H1 (cell line): ENCODE results near the gene GOLGA8J. TPM values are rescaled to one million over a fixed set of nuclear protein-coding genes. Genes with fewer than 3 reads are reported as not detected.

ENCODE experiments used
- CTCF ChIA-PET: fragments of 300-600 bp; sonication (Branson Sonifier 250); formaldehyde crosslinking; loops from one replicate; lab custom pipeline; 2021; ENCODE audit not compliant: partially characterized antibody; lab: Charles Lee
- POLR2A ChIA-PET: fragments of 300-600 bp; sonication (Branson Sonifier 250); formaldehyde crosslinking; loops from one replicate; lab custom pipeline; 2021; ENCODE audit warnings: inconsistent platforms; ENCODE audit not compliant: partially characterized antibody; lab: Charles Lee
- DNase-seq, 2 experiments: peaks; one replicate each; pipeline versions ENCODE4 v3.0.0 to v3.0.0-alpha.2; 2010 to 2022; ENCODE audit warnings: low spot score in 2 of 2, low read depth in 1 of 2, mixed read lengths in 1 of 2
- FAIRE-seq: peaks from 2 replicates; lab custom pipeline; 2011; peaks lifted over from hg19 to GRCh38; lab: Jason Lieb, UNC
- H2AFZ ChIP-seq: 2 replicates; pipeline ENCODE4 v1.8.1; 2012; ENCODE audit warnings: low read length, inconsistent platforms
- H2AK5ac ChIP-seq: 2 replicates; pipeline ENCODE4 v1.6.1; 2013; ENCODE audit warnings: low read depth, low read length
- H2BK120ac ChIP-seq: replicated peaks from 2 replicates; pipeline ENCODE3; 2013; ENCODE audit warnings: low read depth, low read length, inconsistent platforms
- H2BK12ac ChIP-seq: 2 replicates; pipeline ENCODE4 v1.6.1; 2013; ENCODE audit warnings: low read depth, low read length
- H2BK15ac ChIP-seq: 2 replicates; pipeline ENCODE4 v1.6.1; 2013; ENCODE audit warnings: low read length
- H2BK20ac ChIP-seq: 2 replicates; pipeline ENCODE4 v1.6.1; 2013; ENCODE audit warnings: low read length
- H2BK5ac ChIP-seq: 2 replicates; pipeline ENCODE4 v1.6.1; 2013; ENCODE audit warnings: low read depth, low read length
- H3K14ac ChIP-seq: 2 replicates; pipeline ENCODE4 v1.6.1; 2013; ENCODE audit warnings: inconsistent platforms; ENCODE audit not compliant: insufficient read length
- H3K18ac ChIP-seq: 2 replicates; pipeline ENCODE4 v1.6.1; 2013; ENCODE audit warnings: low read length; ENCODE audit errors: extremely low read depth
- H3K23ac ChIP-seq: 2 replicates; pipeline ENCODE4 v1.6.1; 2013; ENCODE audit warnings: inconsistent platforms; ENCODE audit not compliant: insufficient read length
- H3K23me2 ChIP-seq: 2 replicates; pipeline ENCODE4 v1.6.1; 2013; ENCODE audit warnings: low read depth, low read length
- H3K27ac ChIP-seq: 2 replicates; pipeline ENCODE4 v1.6.1; 2011; ENCODE audit warnings: low read depth, low read length, inconsistent platforms
- H3K27me3 ChIP-seq, 4 experiments: replicated peaks in 1 of 4; 1 replicate in 1 of 4; 2 replicates in 3 of 4; pipeline versions ENCODE4 v1.6.1 to v1.8.1; 2011 to 2013; ENCODE audit warnings: low read length in 3 of 4, mild to moderate bottlenecking in 3 of 4, inconsistent platforms in 2 of 4, mixed read lengths in 2 of 4, moderate library complexity in 1 of 4; ENCODE audit not compliant: control insufficient read depth in 3 of 4, insufficient read depth in 3 of 4; ENCODE audit errors: extremely low read depth in 1 of 4
- H3K36me3 ChIP-seq, 4 experiments: 2 replicates each; pipeline versions ENCODE4 v1.6.1 to v1.8.1; 2011 to 2013; ENCODE audit warnings: mild to moderate bottlenecking in 4 of 4, low read length in 3 of 4, moderate library complexity in 2 of 4, control low read depth in 1 of 4, inconsistent platforms in 1 of 4; ENCODE audit not compliant: insufficient read depth in 4 of 4, control insufficient read depth in 2 of 4
- H3K4ac ChIP-seq: replicated peaks from 2 replicates; pipeline ENCODE3; 2013; ENCODE audit warnings: low read length, low read depth, mixed read lengths, inconsistent platforms; ENCODE audit not compliant: insufficient read length
- H3K4me1 ChIP-seq, 4 experiments: replicated peaks in 1 of 4; 1 replicate in 1 of 4; 2 replicates in 3 of 4; pipeline versions ENCODE4 v1.6.1 to v1.8.1; 2011 to 2013; ENCODE audit warnings: low read length in 3 of 4, inconsistent platforms in 2 of 4, mixed read lengths in 1 of 4; ENCODE audit not compliant: insufficient read depth in 4 of 4, control insufficient read depth in 3 of 4
- H3K4me2 ChIP-seq, 2 experiments: 2 replicates each; pipeline versions ENCODE4 v1.6.1 to v1.8.1; 2011 to 2013; ENCODE audit warnings: low read depth in 2 of 2, low read length in 2 of 2, control low read depth in 1 of 2, inconsistent platforms in 1 of 2, mild to moderate bottlenecking in 1 of 2; ENCODE audit not compliant: insufficient read depth in 1 of 2
- H3K4me3 ChIP-seq, 4 experiments: fragments of 200-600, 300-600 bp in 1 of 4; sonication (generic), shearing (Covaris generic), sonication (Bioruptor Twin) in 1 of 4; 2 replicates each; pipeline versions ENCODE4 v1.5.1 to v1.8.1; 2011 to 2016; ENCODE audit warnings: low read length in 4 of 4, low read depth in 3 of 4, control low read depth in 2 of 4, inconsistent platforms in 2 of 4, mild to moderate bottlenecking in 2 of 4, mixed read lengths in 1 of 4, moderate library complexity in 1 of 4; ENCODE audit not compliant: insufficient read depth in 2 of 4; ENCODE audit errors: extremely low read depth in 1 of 4
- H3K56ac ChIP-seq: replicated peaks from 2 replicates; pipeline ENCODE3; 2013; ENCODE audit warnings: low read depth, mild to moderate bottlenecking, mixed read lengths, low read length, inconsistent platforms; ENCODE audit not compliant: insufficient read length
- H3K79me1 ChIP-seq: 2 replicates; pipeline ENCODE4 v1.6.1; 2013; ENCODE audit warnings: low read depth, low read length, control low read depth
- H3K79me2 ChIP-seq, 2 experiments: 2 replicates each; pipeline versions ENCODE4 v1.6.1 to v1.8.1; 2012 to 2013; ENCODE audit warnings: low read length in 2 of 2, mild to moderate bottlenecking in 2 of 2, inconsistent platforms in 1 of 2; ENCODE audit not compliant: insufficient read depth in 2 of 2, control insufficient read depth in 1 of 2
- H3K9ac ChIP-seq, 4 experiments: replicated peaks in 1 of 4; 1 replicate in 1 of 4; 2 replicates in 3 of 4; pipeline versions ENCODE4 v1.6.1 to v1.8.1; 2011 to 2013; ENCODE audit warnings: low read depth in 3 of 4, low read length in 3 of 4, control low read depth in 2 of 4, mild to moderate bottlenecking in 2 of 4, moderate library complexity in 2 of 4, inconsistent platforms in 1 of 4; ENCODE audit errors: extremely low read depth in 1 of 4
- H3K9me3 ChIP-seq, 2 experiments: 2 replicates each; pipeline versions ENCODE4 v1.6.1 to v1.8.1; 2012 to 2013; ENCODE audit warnings: mild to moderate bottlenecking in 2 of 2, moderate library complexity in 2 of 2, control low read depth in 1 of 2, inconsistent platforms in 1 of 2, low read depth in 1 of 2, low read length in 1 of 2, mixed read lengths in 1 of 2; ENCODE audit not compliant: insufficient read depth in 2 of 2
- H4K20me1 ChIP-seq, 2 experiments: replicated peaks in 1 of 2; 2 replicates each; pipeline versions ENCODE3 to v1.8.1; 2011 to 2013; ENCODE audit warnings: inconsistent platforms in 2 of 2, low read length in 2 of 2, mild to moderate bottlenecking in 1 of 2; ENCODE audit not compliant: insufficient read depth in 2 of 2, control insufficient read depth in 1 of 2
- H4K5ac ChIP-seq: 2 replicates; pipeline ENCODE4 v1.6.1; 2013; ENCODE audit warnings: low read length, low read depth, mixed read lengths, inconsistent platforms; ENCODE audit not compliant: insufficient read length
- H4K8ac ChIP-seq: 2 replicates; pipeline ENCODE4 v1.8.0; 2013; ENCODE audit warnings: mild to moderate bottlenecking, moderate library complexity, low read length, inconsistent platforms; ENCODE audit not compliant: insufficient read depth; ENCODE audit errors: extremely low read depth
- H4K91ac ChIP-seq: replicated peaks from 2 replicates; pipeline ENCODE3; 2013; ENCODE audit warnings: low read length, mixed read lengths, inconsistent platforms; ENCODE audit not compliant: insufficient read length
- ASH2L ChIP-seq: fragments of 200-600, 300-600 bp; sonication (generic); IDR thresholded peaks from one replicate; pipeline ENCODE4 v1.7.1; 2017; ENCODE audit warnings: low read length
- GTF2F1 ChIP-seq: IDR thresholded peaks from 2 replicates; pipeline ENCODE4 v1.6.1; 2012; ENCODE audit warnings: low read depth, low read length, improper control_type of control experiment, borderline replicate concordance
- MAX ChIP-seq: IDR thresholded peaks from 2 replicates; pipeline ENCODE4 v1.6.1; 2012; ENCODE audit warnings: inconsistent platforms
- NRF1 ChIP-seq: IDR thresholded peaks from 2 replicates; pipeline ENCODE4 v1.6.1; 2011; ENCODE audit warnings: mild to moderate bottlenecking, low read depth, low read length, improper control_type of control experiment
- PHF8 ChIP-seq: fragments of 200-600 bp; sonication (generic); conservative IDR thresholded peaks from 2 replicates; pipeline ENCODE4 v1.7.1; 2012; ENCODE audit warnings: low read depth, mild to moderate bottlenecking, inconsistent platforms, low read length, moderate library complexity
- POLR2A ChIP-seq, 2 experiments: IDR thresholded peaks; 1 replicate in 1 of 2; 2 replicates in 1 of 2; pipeline ENCODE4 v1.6.1; 2011; ENCODE audit warnings: low read depth in 2 of 2, low read length in 2 of 2, mild to moderate bottlenecking in 2 of 2; ENCODE audit errors: control extremely low read depth in 1 of 2
- RAD21 ChIP-seq, 2 experiments: IDR thresholded peaks in 1 of 2; conservative IDR thresholded peaks in 1 of 2; 2 replicates each; pipeline ENCODE4 v1.6.1; 2011; ENCODE audit warnings: low read depth in 2 of 2, low read length in 2 of 2, improper control_type of control experiment in 1 of 2, inconsistent platforms in 1 of 2, mild to moderate bottlenecking in 1 of 2, moderate library complexity in 1 of 2
- SIN3A ChIP-seq, 2 experiments: IDR thresholded peaks in 1 of 2; conservative IDR thresholded peaks in 1 of 2; 2 replicates each; pipeline ENCODE4 v1.6.1; 2011 to 2012; ENCODE audit warnings: low read length in 2 of 2, improper control_type of control experiment in 1 of 2, low read depth in 1 of 2, mild to moderate bottlenecking in 1 of 2
- TAF1 ChIP-seq: IDR thresholded peaks from 2 replicates; pipeline ENCODE4 v1.6.1; 2011; ENCODE audit warnings: mild to moderate bottlenecking, low read depth, low read length
- USF2 ChIP-seq: IDR thresholded peaks from 2 replicates; pipeline ENCODE4 v1.6.1; 2011; ENCODE audit warnings: low read length, improper control_type of control experiment
- whole genome bisulfite sequencing, 2 experiments: shearing (Covaris generic) in 1 of 2; methylation state at CpG; one replicate each; pipeline versions ENCODE4 v1.1.6 to v1.1.7; 2013 to 2015; ENCODE audit warnings: low lambda C conversion rate in 2 of 2, mixed read lengths in 2 of 2, inconsistent platforms in 1 of 2, low coverage in 1 of 2, missing lambda C conversion rate in 1 of 2; ENCODE audit not compliant: insufficient replicate concordance in 2 of 2, insufficient coverage in 1 of 2, insufficient read length in 1 of 2; ENCODE audit errors: extremely low coverage in 1 of 2, missing lambda C conversion rate in 1 of 2; 5-methylcytosine and 5-hydroxymethylcytosine counted together
- polyA plus RNA-seq, 7 experiments: library from polyadenylated mRNA; depleted of rRNA in 3 of 7; stranded (reverse) in 5 of 7; unstranded in 2 of 7; fragments of >200 nt in 5 of 7; fragments of 200-250 nt in 2 of 7; gene quantifications; 1 replicate in 5 of 7; 2 replicates in 1 of 7; 4 replicates in 1 of 7; pipeline versions ENCODE4 v1.2.1 to v1.2.3, GENCODE V29; 2011 to 2013; ENCODE audit warnings: missing spikeins in 2 of 7, mixed read lengths in 2 of 7
- total RNA-seq: library from RNA; stranded (reverse); fragmentation: NEBNext Ultra II Directional; extraction: Animal tissue kit (Norgen Biotek cat#: 25700); gene quantifications from 2 replicates; pipeline ENCODE4 v1.2.1, GENCODE V29; 2021

GOLGA8J gene
- total and polyA plus RNA-seq, 2 of the 8 experiments (the other 6 are each of a cell fraction or from before 2014, with no cell fraction given), result not detected

GRCh38 chr15:30041868-30042267 lies 40.9 kb upstream of the GOLGA8J start:
- Histone ChIP-seq H3K79me2 (no peaks in the 10 kb centered on the region), H3K79me1 (no peaks in the 10 kb centered on the region), H3K14ac (no peak overlapping the region), H2BK15ac (no peak overlapping the region), H4K5ac (no peak overlapping the region), H2BK20ac (no peak overlapping the region), H3K4me3 (no peak overlapping the region), H3K18ac (no peak overlapping the region), H2BK5ac (no peak overlapping the region), H3K56ac (no peak overlapping the region), H3K4me2 (no peak overlapping the region), H4K91ac (no peak overlapping the region), H3K36me3 (no peaks in the 10 kb centered on the region), H3K9me3 (no peaks in the 10 kb centered on the region), H3K23me2 (no peaks in the 10 kb centered on the region), H2BK120ac (no peak overlapping the region), H3K27me3 (no peaks in the 10 kb centered on the region), H2BK12ac (no peak overlapping the region), H2AK5ac (no peak overlapping the region), H3K23ac (no peak overlapping the region), H4K8ac (no peak overlapping the region), H3K4me1 (peaks cover 0 to 6% (median 3%) of the 10 kb centered on the region in 4 experiments; a peak in 6 of 7 replicates), H3K9ac (no peak overlapping the region), H3K4ac (no peak overlapping the region), H2AFZ (peak overlapping the region; percentile 40; the same call in 1 of the 2 replicates), H4K20me1 (no peaks in the 10 kb centered on the region), H3K27ac (no peak overlapping the region)
- ChIA-PET CTCF (no interaction called here), POLR2A (no interaction called here)
- TF ChIP-seq GTF2F1 (no peak), ASH2L (no peak), NRF1 (no peak), TAF1 (no peak), POLR2A (IDR thresholded peaks at IDR 0.05; ENCODE audit: control extremely low read depth in 1 of 2, low read depth in 2 of 2, low read length in 2 of 2) (no peak), SIN3A (conservative IDR thresholded peaks at IDR 0.05 in 1 of 2, IDR thresholded peaks at IDR 0.05 in 1 of 2; ENCODE audit: low read depth in 1 of 2, low read length in 2 of 2) (no peak), USF2 (no peak), RAD21 (IDR thresholded peaks at IDR 0.05 in 1 of 2, conservative IDR thresholded peaks at IDR 0.05 in 1 of 2; ENCODE audit: low read depth in 2 of 2, low read length in 2 of 2) (no peak), PHF8 (no peak), MAX (no peak)
- DNase-seq, result no peak
- 88% methylated on average over 3 of the region's 3 CpGs; no CpG with 5 or more reads in 1 of the 2 experiments for WGBS, 2 experiments
- FAIRE-seq, result no peak
